Gastroesophageal sphincter (tissue), 3 donors: ENCODE measurements around the gene LRRN4CL.

Source experiments
- EP300 ChIP-seq: sonication (generic); formaldehyde crosslinking; IDR thresholded peaks from one replicate; pipeline ENCODE4 v1.6.1; 2017; ENCODE audit warnings: antibody characterized with exemption, mild to moderate bottlenecking
- TF ChIP-seq, protein P1 (sequence below), 4 experiments: fragments of 200-600 bp in 2 of 4; fragments of 450-650 bp in 2 of 4; sonication (generic) in 1 of 4; IDR thresholded peaks; one replicate each; pipeline ENCODE4 v1.5.1; 2017 to 2019; ENCODE audit warnings: antibody characterized with exemption in 4 of 4, mild to moderate bottlenecking in 2 of 4, moderate library complexity in 2 of 4

GRCh38 chr11:62737196-62737595 lies 47.9 kb upstream of the LRRN4CL start:
- no peak for TF ChIP-seq EP300
- TF ChIP-seq, protein P1, sequence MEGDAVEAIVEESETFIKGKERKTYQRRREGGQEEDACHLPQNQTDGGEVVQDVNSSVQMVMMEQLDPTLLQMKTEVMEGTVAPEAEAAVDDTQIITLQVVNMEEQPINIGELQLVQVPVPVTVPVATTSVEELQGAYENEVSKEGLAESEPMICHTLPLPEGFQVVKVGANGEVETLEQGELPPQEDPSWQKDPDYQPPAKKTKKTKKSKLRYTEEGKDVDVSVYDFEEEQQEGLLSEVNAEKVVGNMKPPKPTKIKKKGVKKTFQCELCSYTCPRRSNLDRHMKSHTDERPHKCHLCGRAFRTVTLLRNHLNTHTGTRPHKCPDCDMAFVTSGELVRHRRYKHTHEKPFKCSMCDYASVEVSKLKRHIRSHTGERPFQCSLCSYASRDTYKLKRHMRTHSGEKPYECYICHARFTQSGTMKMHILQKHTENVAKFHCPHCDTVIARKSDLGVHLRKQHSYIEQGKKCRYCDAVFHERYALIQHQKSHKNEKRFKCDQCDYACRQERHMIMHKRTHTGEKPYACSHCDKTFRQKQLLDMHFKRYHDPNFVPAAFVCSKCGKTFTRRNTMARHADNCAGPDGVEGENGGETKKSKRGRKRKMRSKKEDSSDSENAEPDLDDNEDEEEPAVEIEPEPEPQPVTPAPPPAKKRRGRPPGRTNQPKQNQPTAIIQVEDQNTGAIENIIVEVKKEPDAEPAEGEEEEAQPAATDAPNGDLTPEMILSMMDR (IDR thresholded peaks at IDR 0.05): no peak
